ENCODE data around the gene PLEKHA1.

DNA sequence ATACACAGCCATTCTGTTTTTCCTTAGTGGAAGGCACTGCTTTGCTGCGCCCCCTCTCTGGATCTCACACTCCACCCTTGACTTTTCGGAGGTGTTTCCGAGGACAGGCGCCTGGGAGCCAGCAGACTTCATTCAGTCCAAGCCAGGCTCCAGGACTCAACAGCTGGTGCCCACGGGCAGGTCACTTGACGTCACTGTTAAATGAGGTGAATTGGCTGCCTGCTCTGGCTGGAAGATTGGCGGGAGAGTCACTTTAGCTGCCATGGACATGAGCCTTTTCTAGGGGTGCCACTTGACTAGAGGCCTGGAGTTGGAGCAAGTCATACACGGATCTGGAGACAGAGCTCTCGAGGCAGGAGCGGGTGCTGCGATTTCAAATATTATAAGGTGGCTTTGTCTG, 90.1 kb downstream of the PLEKHA1 start:
- TF ChIP-seq GATA3 (IDR thresholded peaks at IDR 0.05; ENCODE audit: low read depth, low read length) (no peak), GATA2 (IDR thresholded peaks at IDR 0.05; ENCODE audit: low read depth, low read length) (no peak)
